HG03108 (cell line): Measurements from ENCODE around the gene EIF6.

Experiments used
- ATAC-seq: cut with Tn5 transposase; IDR thresholded peaks from one replicate; pipeline ENCODE4 v1.9.1; 2021; ENCODE audit warnings: moderate library complexity; ENCODE audit not compliant: unreplicated experiment

Gene EIF6

GRCh38 chr20:35281506-35282101, 3.0 kb downstream of the EIF6 start:
- ATAC-seq, result no peak

- no peak for ATAC-seq
These were observed 4.0 kb downstream of the EIF6 start for GRCh38 chr20:35280523-35280922.

- no peak for ATAC-seq
These were observed 4.9 kb downstream of the EIF6 start for GRCh38 chr20:35279533-35280174.

GRCh38 chr20:35279040-35279439, 5.5 kb downstream of the EIF6 start:
- no peak for ATAC-seq

GRCh38 chr20:35277531-35278395, 6.8 kb downstream of the EIF6 start, which contains the start of gene MMP24OS:
Gene MMP24OS, minus strand, starts transcription at chr20:35278122. Its CDS starts 193 bp downstream, at chr20:35277929.
- ATAC-seq, result peak; percentile 84

DNA sequence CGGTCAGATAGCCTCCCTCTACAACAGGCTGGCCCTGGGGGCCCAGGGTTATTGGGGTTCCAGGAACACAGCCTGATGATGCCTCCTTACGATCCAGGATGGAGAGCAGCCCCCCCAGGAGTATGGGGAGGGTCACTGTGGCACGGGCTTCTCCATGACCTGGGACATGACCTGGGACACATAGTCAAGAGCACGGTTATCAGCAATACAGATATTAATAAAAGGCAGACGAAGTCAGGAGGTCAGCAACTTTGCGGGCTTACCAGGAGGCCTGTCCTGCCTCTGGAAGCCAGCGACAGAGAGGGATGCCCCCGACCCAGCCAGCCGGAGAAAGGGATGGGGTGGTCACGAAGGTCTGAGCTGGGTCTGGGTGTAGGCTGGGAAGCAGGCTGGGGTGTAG, 7.4 kb downstream of the EIF6 start:
- no peak for ATAC-seq

- ATAC-seq, result no peak
These were observed 8.2 kb downstream of the EIF6 start for GRCh38 chr20:35276408-35276807.

GRCh38 chr20:35275741-35276251, 8.8 kb downstream of the EIF6 start:
- ATAC-seq, result no peak

DNA sequence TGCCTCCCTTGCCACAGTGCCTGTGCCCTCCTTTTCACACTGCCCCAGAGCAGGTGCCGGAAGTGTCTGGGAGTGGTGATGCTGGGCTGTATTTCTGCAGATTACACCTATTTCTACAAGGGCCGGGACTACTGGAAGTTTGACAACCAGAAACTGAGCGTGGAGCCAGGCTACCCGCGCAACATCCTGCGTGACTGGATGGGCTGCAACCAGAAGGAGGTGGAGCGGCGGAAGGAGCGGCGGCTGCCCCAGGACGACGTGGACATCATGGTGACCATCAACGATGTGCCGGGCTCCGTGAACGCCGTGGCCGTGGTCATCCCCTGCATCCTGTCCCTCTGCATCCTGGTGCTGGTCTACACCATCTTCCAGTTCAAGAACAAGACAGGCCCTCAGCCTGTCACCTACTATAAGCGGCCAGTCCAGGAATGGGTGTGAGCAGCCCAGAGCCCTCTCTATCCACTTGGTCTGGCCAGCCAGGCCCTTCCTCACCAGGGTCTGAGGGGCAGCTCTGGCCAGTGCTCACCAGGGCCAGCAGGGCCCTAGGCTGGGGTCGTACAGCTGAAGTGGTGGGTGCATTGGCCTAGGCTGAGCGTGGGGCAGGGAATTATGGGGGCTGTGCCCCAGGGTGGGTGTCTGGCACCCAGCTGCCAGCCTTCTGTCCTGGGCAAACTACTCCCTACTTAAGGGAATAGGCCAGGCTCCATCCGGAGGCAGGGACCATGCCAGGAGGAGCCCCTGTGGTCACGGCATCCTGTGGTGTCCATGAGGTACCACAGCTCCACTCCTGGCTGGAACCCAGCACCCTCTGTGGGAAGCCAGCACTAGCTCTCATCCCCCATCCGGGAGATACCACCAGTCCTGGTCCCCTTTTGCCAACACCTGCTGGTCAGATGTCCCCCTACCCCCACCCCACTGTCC, 10.1 kb downstream of the EIF6 start:
- no peak for ATAC-seq

DNA sequence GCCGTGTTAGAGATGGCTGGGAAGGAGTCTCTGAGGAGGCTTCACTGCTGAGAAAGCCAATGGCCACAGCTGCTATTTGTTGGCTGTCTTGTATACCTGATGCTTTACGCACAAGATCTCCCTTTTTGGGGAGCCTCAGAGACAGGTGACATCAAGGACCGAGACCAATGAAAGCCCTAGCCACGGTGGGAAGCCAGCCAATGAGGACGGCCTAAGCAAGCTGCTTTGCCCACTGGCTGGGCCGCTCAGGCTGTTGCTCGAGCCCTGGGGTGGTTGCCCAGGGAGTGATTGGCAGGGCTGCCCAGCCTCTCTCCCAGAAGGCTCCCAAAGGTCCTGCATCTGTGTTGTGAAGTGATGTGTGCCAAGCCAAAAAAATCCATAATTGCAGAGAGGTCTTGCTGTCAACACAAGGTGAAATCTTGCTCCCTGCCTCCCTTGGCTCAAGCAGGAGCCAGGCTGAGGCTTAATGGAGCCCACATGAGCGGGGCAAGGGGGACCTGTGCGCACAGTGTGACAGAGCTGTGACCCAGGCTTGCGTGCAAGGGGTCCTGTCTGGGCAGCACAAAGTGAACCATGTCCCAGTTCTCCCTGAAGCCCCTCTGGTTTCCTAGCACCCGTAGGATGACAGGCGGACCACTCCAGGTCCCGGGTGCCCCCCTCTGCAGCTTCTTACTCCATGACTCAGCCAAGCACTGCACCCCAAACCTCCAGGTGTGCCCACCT, 11.0 kb downstream of the EIF6 start:
- ATAC-seq, result no peak

DNA sequence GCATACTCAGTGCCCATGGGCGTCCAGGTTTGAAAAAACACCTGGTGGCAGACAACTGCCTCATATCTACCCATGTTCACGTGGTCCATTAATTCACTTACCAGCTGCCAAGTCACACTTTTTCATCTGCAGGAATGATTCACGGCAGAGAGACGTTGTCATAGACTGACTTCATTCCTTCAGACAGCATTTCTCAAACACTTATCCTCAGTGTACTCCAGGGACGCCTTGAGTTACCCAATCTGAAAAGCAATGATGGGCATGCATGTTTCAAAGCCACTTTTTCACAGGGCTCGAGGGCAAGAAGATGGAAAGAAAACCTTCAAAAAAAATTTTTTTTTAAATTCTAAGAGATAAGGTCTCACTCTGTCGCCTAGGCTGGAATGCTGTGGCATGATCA, 12.7 kb downstream of the EIF6 start:
- no peak for ATAC-seq

DNA sequence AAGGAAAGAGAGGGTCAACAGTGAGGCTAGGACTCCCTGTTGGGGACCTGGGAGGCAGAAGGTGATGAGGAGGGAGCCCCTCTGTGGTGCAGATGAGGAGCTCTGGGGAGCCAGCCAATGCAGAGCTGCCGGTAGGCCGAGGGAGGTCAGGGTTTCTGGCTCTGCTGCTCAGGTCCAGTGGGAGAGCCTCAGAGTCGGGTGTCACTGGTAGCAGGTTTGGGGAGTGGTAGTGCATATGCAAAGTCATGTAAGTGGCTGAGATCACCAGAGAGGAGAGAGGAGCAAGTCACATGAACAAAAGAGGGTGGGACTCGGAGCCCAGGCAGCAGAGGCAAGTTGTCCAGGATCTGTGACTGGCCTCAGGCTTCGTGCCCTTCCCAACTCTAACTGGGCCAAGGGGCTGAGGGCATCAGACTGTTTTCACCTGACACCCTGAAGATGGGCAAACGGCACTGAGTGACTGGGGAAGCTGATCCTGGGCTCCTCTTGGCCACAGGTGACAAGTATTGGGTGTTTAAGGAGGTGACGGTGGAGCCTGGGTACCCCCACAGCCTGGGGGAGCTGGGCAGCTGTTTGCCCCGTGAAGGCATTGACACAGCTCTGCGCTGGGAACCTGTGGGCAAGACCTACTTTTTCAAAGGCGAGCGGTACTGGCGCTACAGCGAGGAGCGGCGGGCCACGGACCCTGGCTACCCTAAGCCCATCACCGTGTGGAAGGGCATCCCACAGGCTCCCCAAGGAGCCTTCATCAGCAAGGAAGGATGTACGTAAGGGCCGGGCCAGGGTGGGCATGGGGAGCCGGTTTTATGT, 13.3 kb downstream of the EIF6 start:
- no peak for ATAC-seq

DNA sequence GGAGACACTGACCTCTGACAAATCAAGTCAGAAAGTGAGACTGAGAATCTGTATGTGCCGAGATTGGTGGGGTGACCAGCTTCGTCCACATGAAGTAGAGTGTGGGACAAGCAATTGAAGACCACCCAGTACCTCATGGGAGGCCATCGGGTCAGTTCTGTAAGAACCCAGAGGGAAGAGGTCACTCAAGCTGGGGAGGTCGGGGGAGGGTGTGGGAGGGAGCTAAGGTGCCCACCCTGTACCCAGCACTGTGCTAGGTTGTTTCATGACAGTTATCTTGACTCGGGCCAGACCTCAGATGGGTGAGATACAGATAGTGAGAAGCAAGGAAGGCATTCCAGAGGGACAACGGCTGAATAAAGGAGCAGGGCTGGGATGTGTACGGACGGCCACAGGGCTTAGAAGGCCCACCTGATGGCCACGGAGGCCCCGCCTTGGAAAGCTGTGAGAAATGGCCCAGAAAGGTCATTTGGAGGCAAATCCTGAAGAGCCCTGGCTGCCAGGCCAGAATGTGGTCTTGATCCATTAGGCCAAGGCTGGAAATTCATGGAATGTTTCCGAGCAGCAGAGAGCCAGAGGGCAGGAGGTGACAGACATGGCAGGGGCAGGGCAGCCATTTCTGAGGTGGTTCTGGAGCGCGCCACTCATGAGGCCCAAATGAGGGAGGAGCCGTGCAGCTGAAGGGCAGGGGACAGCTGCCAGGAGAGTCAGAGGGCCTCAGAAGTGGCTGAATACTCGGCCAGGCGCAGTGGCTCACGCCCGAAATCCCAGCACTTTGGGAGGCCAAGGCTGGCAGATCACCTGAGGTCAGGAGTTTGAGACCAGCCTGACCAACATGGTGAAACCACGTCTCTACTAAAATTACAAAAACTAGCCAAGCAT, 14.3 kb downstream of the EIF6 start:
- ATAC-seq, result no peak

DNA sequence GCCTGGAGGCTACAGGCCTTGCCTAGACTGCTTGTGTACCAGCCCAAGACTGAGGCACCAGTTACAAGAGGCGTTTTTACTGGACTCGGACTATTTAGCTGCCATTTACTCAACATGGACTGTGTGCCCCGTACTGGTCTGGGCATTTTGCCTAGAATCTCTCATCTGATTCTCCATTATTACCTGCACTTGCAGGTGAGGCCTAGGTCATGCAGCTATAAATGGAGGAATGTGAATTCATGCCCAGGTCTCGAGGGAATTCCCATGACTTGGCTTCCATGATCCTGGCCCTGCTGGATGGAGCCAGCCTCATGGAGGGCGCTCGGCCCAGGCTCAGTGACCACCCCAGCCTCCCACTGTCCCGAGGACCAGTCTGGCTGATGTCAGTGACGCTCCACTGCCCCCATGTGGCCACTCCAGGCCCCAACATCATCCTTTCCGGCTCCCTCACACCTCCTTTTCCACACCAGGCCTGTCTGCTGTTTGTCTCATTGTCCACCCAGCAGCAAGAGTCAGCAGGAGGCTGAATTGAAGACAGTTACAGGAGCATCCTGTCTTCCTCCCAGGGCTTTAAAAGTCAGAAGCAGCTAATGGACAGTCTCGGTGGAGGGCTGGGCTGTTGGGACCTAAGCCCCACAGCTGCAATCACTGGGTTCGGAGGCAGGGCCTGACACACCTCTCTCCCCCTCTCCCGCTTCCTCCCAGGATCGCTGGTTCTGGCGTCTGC, 15.4 kb downstream of the EIF6 start:
- no peak for ATAC-seq

GRCh38 chr20:35267092-35267491, 17.5 kb downstream of the EIF6 start:
- ATAC-seq, result no peak

GRCh38 chr20:35264755-35265154, 19.8 kb downstream of the EIF6 start:
- ATAC-seq, result no peak

DNA sequence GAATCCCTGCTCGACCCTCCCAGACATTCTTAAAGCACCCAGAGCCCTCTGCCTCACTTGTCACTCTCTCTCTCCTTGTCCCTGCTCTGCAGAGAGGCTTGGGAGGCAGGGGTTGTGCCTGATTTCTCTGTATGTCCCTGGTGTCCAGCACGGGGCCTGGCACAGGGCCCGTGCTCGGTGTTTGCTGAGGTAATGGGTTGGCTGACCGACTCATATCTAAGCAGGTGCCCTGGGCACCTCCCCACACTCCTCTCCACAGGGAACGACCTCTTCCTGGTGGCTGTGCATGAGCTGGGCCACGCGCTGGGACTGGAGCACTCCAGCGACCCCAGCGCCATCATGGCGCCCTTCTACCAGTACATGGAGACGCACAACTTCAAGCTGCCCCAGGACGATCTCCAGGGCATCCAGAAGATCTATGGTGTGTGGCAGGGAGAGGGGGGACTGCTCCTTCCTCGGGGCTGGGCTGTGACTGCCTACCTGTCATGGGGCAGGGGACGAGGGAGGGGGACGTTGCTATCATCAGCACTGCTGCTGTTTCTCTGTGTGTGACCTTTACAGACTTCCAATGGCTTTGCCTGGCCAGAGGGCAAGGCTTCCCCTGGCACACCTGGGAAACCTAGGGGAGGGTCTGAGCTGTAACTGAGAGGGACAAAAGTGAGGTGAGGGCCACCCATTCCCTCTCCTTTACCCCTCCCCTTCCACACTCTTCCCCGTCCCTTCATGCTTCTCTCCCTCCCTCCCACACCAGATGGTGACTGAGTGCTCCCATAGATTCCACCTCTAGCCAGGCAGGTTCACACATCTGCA, 20.8 kb downstream of the EIF6 start:
- ATAC-seq, result no peak
